Karpas-422 (cell line): ENCODE data around the gene TSPYL2. TPM values are rescaled to one million over a fixed set of nuclear protein-coding genes. Genes with fewer than 3 reads are reported as not detected.

ENCODE experiments used
- DNase-seq: peaks from one replicate; pipeline ENCODE4 v3.0.0-alpha.2; 2015
- H2AFZ ChIP-seq: fragments of 200-600 bp; sonication (generic); 2 replicates; pipeline ENCODE4 v1.6.1; 2014; ENCODE audit warnings: antibody characterized with exemption, low read length, mixed read lengths
- H3K27ac ChIP-seq: fragments of 200-600 bp; sonication (generic); 2 replicates; pipeline ENCODE4 v1.5.1; 2014; ENCODE audit warnings: mild to moderate bottlenecking, low read length, moderate library complexity
- H3K27me3 ChIP-seq: fragments of 200-600 bp; sonication (generic); 2 replicates; pipeline ENCODE4 v1.6.1; 2014; ENCODE audit warnings: low read length, mixed read lengths
- H3K36me3 ChIP-seq: fragments of 200-600 bp; sonication (generic); 2 replicates; pipeline ENCODE4 v1.6.1; 2014; ENCODE audit warnings: low read length, mixed read lengths; ENCODE audit not compliant: insufficient read depth
- H3K4me1 ChIP-seq: fragments of 200-600 bp; sonication (generic); 2 replicates; pipeline ENCODE4 v1.6.1; 2014; ENCODE audit warnings: mild to moderate bottlenecking, low read length, mixed read lengths
- H3K4me2 ChIP-seq: fragments of 200-600 bp; sonication (generic); 2 replicates; pipeline ENCODE4 v1.6.1; 2014; ENCODE audit warnings: low read length, low read depth, mild to moderate bottlenecking; ENCODE audit not compliant: poor library complexity, severe bottlenecking
- H3K4me3 ChIP-seq: fragments of 200-600 bp; sonication (generic); 2 replicates; pipeline ENCODE4 v1.5.1; 2014; ENCODE audit warnings: mild to moderate bottlenecking, antibody characterized with exemption, low read length, mixed read lengths
- H3K79me2 ChIP-seq: fragments of 200-600 bp; sonication (generic); 2 replicates; pipeline ENCODE4 v1.6.1; 2014; ENCODE audit warnings: mild to moderate bottlenecking, low read length, mixed read lengths
- H3K9ac ChIP-seq: fragments of 200-600 bp; sonication (generic); 2 replicates; pipeline ENCODE4 v1.6.0; 2014; ENCODE audit warnings: low read length
- H3K9me2 ChIP-seq: fragments of 200-600 bp; sonication (generic), shearing (Covaris generic); replicated peaks from 2 replicates; pipeline ENCODE4 v1.6.0; 2014; ENCODE audit warnings: mild to moderate bottlenecking, low read length, moderate library complexity; ENCODE audit not compliant: insufficient read depth
- H3K9me3 ChIP-seq: fragments of 300-700, 200-600 bp; sonication (generic); 2 replicates; pipeline ENCODE4 v1.6.1; 2014; ENCODE audit warnings: low read length, mixed read lengths
- H4K20me1 ChIP-seq: fragments of 200-600 bp; sonication (generic); 2 replicates; pipeline ENCODE4 v1.6.1; 2014; ENCODE audit warnings: mild to moderate bottlenecking, antibody characterized with exemption, low read length, low read depth; ENCODE audit not compliant: insufficient read depth
- small RNA-seq: library from RNA; depleted of rRNA; stranded (forward); fragments of <200 nt; gene quantifications from one replicate; pipeline ENCODE3, GENCODE V24; 2014
- total RNA-seq: library from RNA; depleted of rRNA; stranded (reverse); fragments of >200 nt; shearing (Covaris generic); gene quantifications from 2 replicates; pipeline ENCODE4 v1.2.3, GENCODE V29; 2014; ENCODE audit warnings: low replicate concordance; rRNA removed

TSPYL2 gene
- total RNA-seq, 1 experiment from 2014 or later, result 44.6 TPM

- no peak overlapping the region for H3K4me2 ChIP-seq
- peaks cover 63% of the 10 kb centered on the region for H3K79me2 ChIP-seq
- no peaks in the 10 kb centered on the region for H3K36me3 ChIP-seq
- no peak overlapping the region for H2AFZ ChIP-seq
- no peak overlapping the region for H3K9ac ChIP-seq
- no peaks in the 10 kb centered on the region for H3K4me1 ChIP-seq
- DNase-seq, result no peak
- H3K27me3 ChIP-seq, result no peaks in the 10 kb centered on the region
- H3K27ac ChIP-seq, result no peak overlapping the region
- H3K9me3 ChIP-seq, result no peaks in the 10 kb centered on the region
- no peak overlapping the region for H3K4me3 ChIP-seq
- no peaks in the 10 kb centered on the region for H4K20me1 ChIP-seq
- H3K9me2 ChIP-seq, result no peaks in the 10 kb centered on the region
These were observed 44.2 kb downstream of the TSPYL2 start for GRCh38 chrX:53126377-53126776.

- no peaks in the 10 kb centered on the region for H3K9me3 ChIP-seq
- H3K27me3 ChIP-seq, result no peaks in the 10 kb centered on the region
- no peak for DNase-seq
- H3K4me2 ChIP-seq, result no peak overlapping the region
- H3K4me3 ChIP-seq, result no peak overlapping the region
- H3K79me2 ChIP-seq, result peaks cover 47% of the 10 kb centered on the region
- H3K27ac ChIP-seq, result no peak overlapping the region
- H3K36me3 ChIP-seq, result no peaks in the 10 kb centered on the region
- H3K9me2 ChIP-seq, result no peaks in the 10 kb centered on the region
- H3K4me1 ChIP-seq, result no peaks in the 10 kb centered on the region
- no peak overlapping the region for H2AFZ ChIP-seq
- no peak overlapping the region for H3K9ac ChIP-seq
- H4K20me1 ChIP-seq, result no peaks in the 10 kb centered on the region
These were observed 46.1 kb downstream of the TSPYL2 start for GRCh38 chrX:53128097-53128749.

- H3K4me1 ChIP-seq, result no peaks in the 10 kb centered on the region
- H3K79me2 ChIP-seq, result peaks cover 2% of the 10 kb centered on the region; the same call in 1 of the 2 replicates
- H3K9me3 ChIP-seq, result no peaks in the 10 kb centered on the region
- no peaks in the 10 kb centered on the region for H4K20me1 ChIP-seq
- no peak overlapping the region for H3K27ac ChIP-seq
- H3K4me2 ChIP-seq, result no peak overlapping the region
- no peak overlapping the region for H3K9ac ChIP-seq
- no peaks in the 10 kb centered on the region for H3K36me3 ChIP-seq
- H3K27me3 ChIP-seq, result no peaks in the 10 kb centered on the region
- H3K9me2 ChIP-seq, result no peaks in the 10 kb centered on the region
- H3K4me3 ChIP-seq, result no peak overlapping the region
- no peak overlapping the region for H2AFZ ChIP-seq
- no peak for DNase-seq
These were observed 51.2 kb downstream of the TSPYL2 start for GRCh38 chrX:53133400-53133799.

GRCh38 chrX:53135581-53135980 lies 53.4 kb downstream of the TSPYL2 start:
- no peaks in the 10 kb centered on the region for H3K9me3 ChIP-seq
- DNase-seq, result no peak
- no peak overlapping the region for H2AFZ ChIP-seq
- H4K20me1 ChIP-seq, result no peaks in the 10 kb centered on the region
- no peaks in the 10 kb centered on the region for H3K9me2 ChIP-seq
- no peak overlapping the region for H3K4me3 ChIP-seq
- H3K9ac ChIP-seq, result no peak overlapping the region
- H3K27ac ChIP-seq, result no peak overlapping the region
- H3K79me2 ChIP-seq, result no peaks in the 10 kb centered on the region; the same call in 1 of the 2 replicates
- H3K27me3 ChIP-seq, result no peaks in the 10 kb centered on the region
- no peak overlapping the region for H3K4me2 ChIP-seq
- H3K36me3 ChIP-seq, result no peaks in the 10 kb centered on the region
- no peaks in the 10 kb centered on the region for H3K4me1 ChIP-seq

Small RNAs within 50 kb of the gene (small RNA-seq; reads per million reads assigned to genes)
- not detected for gene AL591212.2

Other genes with a start within 250 kb of the TSPYL2 start
- gene XAGE3, start 214.3 kb upstream of the TSPYL2 start, total RNA-seq, result not detected in 2 replicates
- 10.2 and 15.0 TPM in 2 replicates for gene FAM156B, start 185.0 kb upstream of the TSPYL2 start, total RNA-seq
- 7.2 and 22.1 TPM in 2 replicates for gene FAM156A, start 123.8 kb upstream of the TSPYL2 start, total RNA-seq
- gene GPR173, start 33.6 kb upstream of the TSPYL2 start, total RNA-seq, result 0.36 and 0.71 TPM in 2 replicates
- 14.3 and 27.9 TPM in 2 replicates for gene KANTR, start 11.8 kb downstream of the TSPYL2 start, total RNA-seq
- 52.9 and 104 TPM in 2 replicates for gene KDM5C, start 142.8 kb downstream of the TSPYL2 start, total RNA-seq
- 0.07 TPM in 1 of 2 replicates, not detected in the other for gene IQSEC2, start 199.2 kb downstream of the TSPYL2 start, total RNA-seq